A549 (cell line): ENCODE data around the gene SYT6. TPM values are rescaled to one million over a fixed set of nuclear protein-coding genes. Genes with fewer than 3 reads are reported as not detected.

Source experiments
- ATAC-seq, 2 experiments: fragments of 200-7000 bp in 1 of 2; fragments of >200 bp in 1 of 2; cut with Nextera tagmentation in 1 of 2; cut with Tn5 transposase in 1 of 2; 3 replicates each; pipeline versions ENCODE4 v1.8.0 to v1.9.1; 2018 to 2020; ENCODE audit warnings: mild to moderate bottlenecking in 1 of 2, moderate library complexity in 1 of 2
- CTCF ChIA-PET: fragments of 300-600 bp; sonication (Branson Sonifier 250); formaldehyde crosslinking; extraction: SDS; loops from one replicate; lab custom pipeline; 2021; ENCODE audit warnings: antibody characterized with exemption, inconsistent platforms; lab: Yijun Ruan, JAX
- POLR2A ChIA-PET: fragments of 350-600 bp; formaldehyde crosslinking; extraction: SDS; loops from one replicate; lab custom pipeline; 2021; ENCODE audit warnings: antibody characterized with exemption, inconsistent platforms; lab: Yijun Ruan, JAX
- DNase-seq, 2 experiments: peaks; one replicate each; pipeline versions ENCODE4 v3.0.0 to v3.0.0-alpha.2; 2011 to 2016; ENCODE audit warnings: low read depth in 1 of 2, low spot score in 1 of 2
- FAIRE-seq: peaks from 2 replicates; lab custom pipeline; 2011; peaks lifted over from hg19 to GRCh38; lab: Jason Lieb, UNC
- H3K27ac ChIP-seq, 2 experiments: fragments of >200 bp; sonication (Bioruptor Twin); formaldehyde crosslinking; 3 replicates each; pipeline ENCODE4 v1.5.1; 2016 to 2017
- H3K4me1 ChIP-seq: fragments of >200 bp; sonication (Bioruptor Twin); formaldehyde crosslinking; 3 replicates; pipeline ENCODE4 v1.6.1; 2016
- H3K4me2 ChIP-seq: fragments of >200 bp; sonication (Bioruptor Twin); formaldehyde crosslinking; 3 replicates; pipeline ENCODE4 v1.6.1; 2016
- H3K4me3 ChIP-seq: fragments of >200 bp; sonication (Bioruptor Twin); formaldehyde crosslinking; 3 replicates; pipeline ENCODE4 v1.5.1; 2016
- H3K9me3 ChIP-seq: fragments of >200 bp; sonication (Bioruptor Twin); formaldehyde crosslinking; 3 replicates; pipeline ENCODE4 v1.6.1; 2016
- BHLHE40 ChIP-seq: IDR thresholded peaks from 2 replicates; pipeline ENCODE4 v1.6.1; 2012; ENCODE audit warnings: low read depth, low read length, inconsistent platforms
- CTCF ChIP-seq: fragments of >200 bp; sonication (Bioruptor Twin); formaldehyde crosslinking; IDR thresholded peaks from 3 replicates; pipeline ENCODE4 v1.5.1; 2016
- E2F6 ChIP-seq: IDR thresholded peaks from 2 replicates; pipeline ENCODE4 v1.6.1; 2012; ENCODE audit warnings: low read depth, borderline replicate concordance
- EHMT2 ChIP-seq: fragments of 200-600 bp; sonication (generic); IDR thresholded peaks from 2 replicates; pipeline ENCODE4 v1.6.1; 2016; ENCODE audit warnings: antibody characterized with exemption, low read depth, mild to moderate bottlenecking, moderate library complexity
- ESRRA ChIP-seq: fragments of 150-350 bp; IDR thresholded peaks from 2 replicates; pipeline ENCODE4 v1.6.1; 2014; ENCODE audit warnings: mild to moderate bottlenecking, low read length, borderline replicate concordance
- HOXB13 ChIP-seq: fragments of 250-450 bp; sonication (Bioruptor Pico); IDR thresholded peaks from 2 replicates; pipeline ENCODE4 v1.5.0; 2020; ENCODE audit warnings: low read depth, mild to moderate bottlenecking, moderate library complexity
- JUN ChIP-seq, 2 experiments: fragments of >200 bp; sonication (Bioruptor Twin); formaldehyde crosslinking; IDR thresholded peaks; 2 replicates in 1 of 2; 3 replicates in 1 of 2; pipeline ENCODE4 v1.6.1; 2016 to 2017
- JUNB ChIP-seq: fragments of >200 bp; sonication (Bioruptor Twin); formaldehyde crosslinking; IDR thresholded peaks from 2 replicates; pipeline ENCODE4 v1.6.1; 2016
- KDM1A ChIP-seq: fragments of 200-600 bp; sonication (generic); IDR thresholded peaks from 2 replicates; pipeline ENCODE4 v1.6.1; 2016; ENCODE audit warnings: low read depth, mild to moderate bottlenecking
- MAX ChIP-seq: IDR thresholded peaks from 2 replicates; pipeline ENCODE4 v1.6.1; 2012
- NFE2L2 ChIP-seq: fragments of 150-350 bp; conservative IDR thresholded peaks from 2 replicates; pipeline ENCODE4 v1.6.1; 2014; ENCODE audit warnings: low read length
- POLR2A ChIP-seq: IDR thresholded peaks from 2 replicates; pipeline ENCODE4 v1.6.1; 2012; ENCODE audit warnings: mild to moderate bottlenecking, low read length
- RAD21 ChIP-seq, 2 experiments: fragments of >200 bp in 1 of 2; sonication (Bioruptor Twin) in 1 of 2; formaldehyde crosslinking in 1 of 2; IDR thresholded peaks in 1 of 2; conservative IDR thresholded peaks in 1 of 2; 2 replicates in 1 of 2; 3 replicates in 1 of 2; pipeline ENCODE4 v1.6.1; 2012 to 2018; ENCODE audit warnings: inconsistent platforms in 1 of 2
- RNF2 ChIP-seq: fragments of 200-600 bp; sonication (generic); IDR thresholded peaks from 2 replicates; pipeline ENCODE4 v1.6.1; 2016; ENCODE audit warnings: low read depth, mild to moderate bottlenecking, antibody characterized with exemption, moderate library complexity, borderline replicate concordance
- ZNF302 ChIP-seq: fragments of 250-450 bp; sonication (Bioruptor Pico); IDR thresholded peaks from 2 replicates; pipeline ENCODE4 v1.9.0; 2021; ENCODE audit warnings: inconsistent platforms, mild to moderate bottlenecking, moderate library complexity
- WGBS: methylation state at CpG from one replicate; pipeline ENCODE4 v1.1.6; 2017; ENCODE audit errors: missing lambda C conversion rate; 5-methylcytosine and 5-hydroxymethylcytosine counted together
- polyA plus RNA-seq, 4 experiments: library from polyadenylated mRNA; depleted of rRNA in 3 of 4; stranded (reverse); fragments of >200 nt; fragmentation: RNase III in 1 of 4; extraction: RNeasy Plus Mini Kit Qiagen cat#74134 plus additional on column Dnase treatment in 1 of 4; gene quantifications; 2 replicates in 3 of 4; 3 replicates in 1 of 4; pipeline ENCODE4 v1.2.3, GENCODE V29; 2011 to 2017
- TF ChIP-seq, protein P1 (sequence below): fragments of 150-350 bp; IDR thresholded peaks from 2 replicates; pipeline ENCODE4 v1.6.1; 2014; ENCODE audit warnings: low read depth, mild to moderate bottlenecking, low read length
- TF ChIP-seq, protein P2 (sequence below): fragments of >200 bp; sonication (Bioruptor Twin); formaldehyde crosslinking; IDR thresholded peaks from 2 replicates; pipeline ENCODE4 v1.6.1; 2016

Gene SYT6
- polyA plus RNA-seq, 2 of the 4 experiments (the other 2 are of a cell fraction), result 0.57 to 1.1 TPM

- WGBS, result 56% methylated on average over 9 of the region's 10 CpGs
- Histone ChIP-seq H3K4me3 (no peak overlapping the region), H3K9me3 (no peaks in the 10 kb centered on the region), H3K27ac (no peak overlapping the region), H3K4me1 (no peaks in the 10 kb centered on the region), H3K4me2 (no peak overlapping the region)
- ChIA-PET CTCF (no interaction called here), POLR2A (no interaction called here)
- TF ChIP-seq ZNF302, result no peak
- no peak for TF ChIP-seq ESRRA
- no peak for DNase-seq
- ATAC-seq, result no peak
- no peak for FAIRE-seq
These were observed 27.2 kb downstream of the SYT6 start for GRCh38 chr1:114126261-114127095.

DNA sequence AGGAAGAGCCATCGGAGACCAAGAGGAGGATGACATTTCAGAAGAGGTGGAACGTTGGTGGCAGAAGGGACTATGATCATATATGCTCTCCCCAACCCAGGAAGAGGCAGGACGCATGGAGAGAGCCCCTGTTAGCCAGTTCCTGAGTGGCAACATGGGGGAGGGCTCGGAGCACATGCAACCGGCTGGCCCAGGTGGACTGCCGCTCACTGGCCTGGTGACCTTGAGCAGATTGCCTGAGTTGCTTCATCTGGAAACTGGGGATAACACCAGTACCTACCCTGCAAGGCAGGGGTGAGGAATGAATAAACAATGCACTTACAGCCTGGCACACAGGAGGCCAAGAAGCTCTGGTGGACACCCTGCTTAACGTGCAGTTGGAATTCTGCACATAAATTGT lies 29.0 kb downstream of the SYT6 start:
- no peak overlapping the region for H3K27ac ChIP-seq
- no peak overlapping the region for H3K4me2 ChIP-seq
- H3K4me1 ChIP-seq, result no peaks in the 10 kb centered on the region
- CTCF ChIA-PET, result no interaction called here
- 47% methylated on average over 4 of the region's 7 CpGs for WGBS
- H3K9me3 ChIP-seq, result no peaks in the 10 kb centered on the region
- no peak for DNase-seq
- POLR2A ChIA-PET, result no interaction called here
- no peak for ATAC-seq
- H3K4me3 ChIP-seq, result no peak overlapping the region
- no peak for FAIRE-seq
- TF ChIP-seq ZNF302, result no peak
- TF ChIP-seq KDM1A, result no peak
- no peak for TF ChIP-seq JUNB
- no peak for TF ChIP-seq JUN (IDR thresholded peaks at IDR 0.05)
- TF ChIP-seq EHMT2, result no peak

DNA sequence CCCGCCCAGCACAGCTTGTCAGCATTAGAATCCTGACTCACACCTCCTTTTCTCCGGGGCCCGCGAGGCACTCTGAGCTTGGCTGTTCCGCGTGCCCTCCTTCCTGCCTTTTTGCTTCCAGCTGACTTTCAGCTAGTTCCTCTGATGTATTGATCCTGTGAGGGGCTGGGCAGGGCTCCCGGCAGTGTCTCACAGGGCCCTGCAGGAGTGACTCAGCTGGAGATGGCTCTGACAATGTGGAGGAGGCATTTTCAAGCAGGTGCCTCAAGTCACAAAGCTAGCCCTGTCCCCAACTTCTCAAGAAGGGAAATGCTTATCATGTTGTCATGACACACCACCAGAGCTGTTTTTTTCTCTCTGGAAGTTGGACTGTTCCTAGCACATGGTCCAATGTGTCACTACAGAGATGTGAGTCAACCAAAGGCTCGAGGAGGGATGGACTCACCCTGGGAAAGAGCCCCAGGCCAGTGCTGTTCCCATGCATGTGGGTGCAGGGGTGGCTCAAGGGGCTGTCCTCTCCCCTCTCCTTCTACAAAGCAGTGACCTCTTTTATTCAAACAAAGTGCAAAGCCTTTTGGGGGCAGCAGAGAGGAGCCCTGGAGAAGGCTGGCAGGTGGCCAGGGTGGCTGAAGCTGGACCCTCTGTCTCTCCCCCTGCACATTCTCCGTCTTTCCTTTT lies 30.6 kb downstream of the SYT6 start:
- H3K4me3 ChIP-seq, result no peak overlapping the region
- H3K4me1 ChIP-seq, result no peaks in the 10 kb centered on the region
- FAIRE-seq (no peak), DNase-seq (peak in 1 of 2 experiments; percentile 21), ATAC-seq (0 out of 6 replicates have a peak, but pooled peaks of 1 of the 2 experiments have one; percentile 34)
- 77% methylated on average over 9 of the region's 9 CpGs for WGBS
- H3K4me2 ChIP-seq, result no peak overlapping the region
- CTCF ChIA-PET, result no interaction called here
- POLR2A ChIA-PET, result no interaction called here
- no peaks in the 10 kb centered on the region for H3K9me3 ChIP-seq
- TF ChIP-seq E2F6 (no peak), POLR2A (no peak), MAX (no peak), RNF2 (no peak), RAD21 (conservative IDR thresholded peaks at IDR 0.05 in 1 of 2, IDR thresholded peaks at IDR 0.05 in 1 of 2) (no peak), HOXB13 (no peak), NFE2L2 (no peak), ESRRA (no peak), CTCF (no peak), BHLHE40 (no peak)
- TF ChIP-seq, protein P1, sequence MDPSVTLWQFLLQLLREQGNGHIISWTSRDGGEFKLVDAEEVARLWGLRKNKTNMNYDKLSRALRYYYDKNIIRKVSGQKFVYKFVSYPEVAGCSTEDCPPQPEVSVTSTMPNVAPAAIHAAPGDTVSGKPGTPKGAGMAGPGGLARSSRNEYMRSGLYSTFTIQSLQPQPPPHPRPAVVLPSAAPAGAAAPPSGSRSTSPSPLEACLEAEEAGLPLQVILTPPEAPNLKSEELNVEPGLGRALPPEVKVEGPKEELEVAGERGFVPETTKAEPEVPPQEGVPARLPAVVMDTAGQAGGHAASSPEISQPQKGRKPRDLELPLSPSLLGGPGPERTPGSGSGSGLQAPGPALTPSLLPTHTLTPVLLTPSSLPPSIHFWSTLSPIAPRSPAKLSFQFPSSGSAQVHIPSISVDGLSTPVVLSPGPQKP, result no peak
- TF ChIP-seq, protein P2, sequence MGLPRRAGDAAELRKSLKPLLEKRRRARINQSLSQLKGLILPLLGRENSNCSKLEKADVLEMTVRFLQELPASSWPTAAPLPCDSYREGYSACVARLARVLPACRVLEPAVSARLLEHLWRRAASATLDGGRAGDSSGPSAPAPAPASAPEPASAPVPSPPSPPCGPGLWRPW, result no peak
- no peak overlapping the region for H3K27ac ChIP-seq
